GM12801 (cell line): ENCODE results near the gene PNMA6E.

Experiments used
- TF ChIP-seq, protein P1 (sequence below): IDR thresholded peaks from one replicate; pipeline ENCODE4 v1.5.1; 2011; ENCODE audit warnings: control low read depth; ENCODE audit not compliant: insufficient read length; ENCODE audit errors: extremely low read depth

PNMA6E gene

DNA sequence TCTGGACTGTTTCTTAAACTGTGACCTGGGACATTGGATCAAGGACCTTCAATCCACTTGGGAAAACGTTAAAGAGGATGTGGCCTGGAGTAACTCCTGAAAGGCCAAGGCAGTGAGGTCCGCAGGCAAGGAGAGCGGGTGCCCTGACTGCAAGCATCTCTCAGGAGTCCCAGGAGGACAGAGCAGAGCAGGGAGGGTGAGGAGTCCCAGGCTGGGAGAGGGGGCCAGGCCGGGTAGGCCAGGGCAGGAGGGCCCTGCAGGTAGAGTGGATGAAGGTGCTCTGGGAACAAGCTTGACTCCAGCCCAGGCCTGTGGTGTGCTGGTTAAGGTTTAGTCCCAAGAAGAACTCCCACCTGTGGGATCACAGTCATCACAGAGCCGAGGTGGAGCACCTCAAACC is 13.8 kb downstream of the PNMA6E start:
- TF ChIP-seq, protein P1, sequence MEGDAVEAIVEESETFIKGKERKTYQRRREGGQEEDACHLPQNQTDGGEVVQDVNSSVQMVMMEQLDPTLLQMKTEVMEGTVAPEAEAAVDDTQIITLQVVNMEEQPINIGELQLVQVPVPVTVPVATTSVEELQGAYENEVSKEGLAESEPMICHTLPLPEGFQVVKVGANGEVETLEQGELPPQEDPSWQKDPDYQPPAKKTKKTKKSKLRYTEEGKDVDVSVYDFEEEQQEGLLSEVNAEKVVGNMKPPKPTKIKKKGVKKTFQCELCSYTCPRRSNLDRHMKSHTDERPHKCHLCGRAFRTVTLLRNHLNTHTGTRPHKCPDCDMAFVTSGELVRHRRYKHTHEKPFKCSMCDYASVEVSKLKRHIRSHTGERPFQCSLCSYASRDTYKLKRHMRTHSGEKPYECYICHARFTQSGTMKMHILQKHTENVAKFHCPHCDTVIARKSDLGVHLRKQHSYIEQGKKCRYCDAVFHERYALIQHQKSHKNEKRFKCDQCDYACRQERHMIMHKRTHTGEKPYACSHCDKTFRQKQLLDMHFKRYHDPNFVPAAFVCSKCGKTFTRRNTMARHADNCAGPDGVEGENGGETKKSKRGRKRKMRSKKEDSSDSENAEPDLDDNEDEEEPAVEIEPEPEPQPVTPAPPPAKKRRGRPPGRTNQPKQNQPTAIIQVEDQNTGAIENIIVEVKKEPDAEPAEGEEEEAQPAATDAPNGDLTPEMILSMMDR, result no peak

DNA sequence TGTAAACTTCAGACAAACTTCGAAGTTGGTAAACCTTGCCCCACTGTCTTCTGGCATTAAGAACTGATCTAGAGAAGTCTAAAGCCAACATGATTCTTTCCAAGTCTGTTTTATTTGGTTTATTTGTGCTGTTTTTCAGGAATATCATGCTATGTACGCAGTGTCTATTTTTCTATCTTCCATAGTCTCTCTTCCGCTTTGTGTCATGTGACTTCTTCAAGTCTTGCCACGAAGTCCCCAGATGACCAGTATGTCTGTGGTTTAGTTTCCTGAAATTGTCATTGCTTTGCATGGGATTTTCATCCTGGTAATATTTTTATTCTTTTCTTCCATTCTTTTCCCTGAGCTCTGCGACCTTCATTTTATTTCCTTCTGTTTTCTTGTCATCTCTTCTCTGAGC is 15.1 kb downstream of the PNMA6E start:
- TF ChIP-seq, protein P1, result no peak

DNA sequence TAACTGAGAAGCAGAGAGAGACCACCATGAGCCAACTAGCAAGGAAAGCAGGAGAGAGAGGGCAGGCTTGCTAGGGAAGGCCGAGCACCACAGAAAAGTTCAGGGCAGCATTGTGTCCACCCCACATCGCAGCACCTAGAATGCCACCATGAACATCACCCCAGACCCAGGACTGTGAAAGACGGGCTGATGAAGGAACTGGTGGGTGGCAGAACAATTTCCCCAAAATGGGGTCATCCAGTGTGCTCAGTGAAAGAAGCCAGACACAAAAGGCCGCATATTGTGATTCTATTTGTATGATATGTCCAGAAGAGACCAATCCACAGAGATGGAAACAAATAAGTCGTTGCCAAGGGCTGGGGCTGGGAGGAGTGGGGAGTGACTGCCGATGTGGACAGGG is 16.8 kb downstream of the PNMA6E start:
- TF ChIP-seq, protein P1, result no peak

DNA sequence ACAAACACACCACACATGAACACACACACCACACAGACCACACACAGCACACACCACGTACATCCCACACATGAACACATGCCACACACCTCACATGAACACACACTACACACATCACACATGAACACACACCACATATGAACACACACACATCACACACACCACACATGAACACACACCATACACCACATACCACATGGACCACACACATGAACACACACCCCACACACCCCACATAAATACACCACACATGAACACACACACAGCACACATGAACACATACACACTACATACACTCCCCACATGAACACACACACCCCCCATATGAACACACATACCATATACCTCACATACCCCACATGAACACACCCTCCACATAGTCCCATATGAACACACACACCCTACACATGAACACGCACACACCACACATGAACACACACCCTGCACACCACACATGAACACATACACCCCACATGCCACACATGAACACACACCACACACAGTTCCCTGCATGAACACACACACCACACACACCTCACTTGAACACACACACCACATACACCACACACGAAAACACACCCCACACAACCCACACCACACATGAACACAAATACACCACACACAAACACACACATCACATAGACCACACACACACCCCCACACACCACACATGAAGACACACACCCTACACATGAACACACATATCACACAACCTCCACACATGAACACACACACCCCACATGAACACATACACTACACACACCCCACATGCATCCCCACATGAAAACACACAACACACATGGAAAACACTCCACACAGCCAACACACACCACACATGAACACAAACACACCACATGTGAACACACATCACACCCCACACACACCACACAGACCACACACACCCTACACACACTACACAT is 18.3 kb downstream of the PNMA6E start:
- TF ChIP-seq, protein P1, result no peak

DNA sequence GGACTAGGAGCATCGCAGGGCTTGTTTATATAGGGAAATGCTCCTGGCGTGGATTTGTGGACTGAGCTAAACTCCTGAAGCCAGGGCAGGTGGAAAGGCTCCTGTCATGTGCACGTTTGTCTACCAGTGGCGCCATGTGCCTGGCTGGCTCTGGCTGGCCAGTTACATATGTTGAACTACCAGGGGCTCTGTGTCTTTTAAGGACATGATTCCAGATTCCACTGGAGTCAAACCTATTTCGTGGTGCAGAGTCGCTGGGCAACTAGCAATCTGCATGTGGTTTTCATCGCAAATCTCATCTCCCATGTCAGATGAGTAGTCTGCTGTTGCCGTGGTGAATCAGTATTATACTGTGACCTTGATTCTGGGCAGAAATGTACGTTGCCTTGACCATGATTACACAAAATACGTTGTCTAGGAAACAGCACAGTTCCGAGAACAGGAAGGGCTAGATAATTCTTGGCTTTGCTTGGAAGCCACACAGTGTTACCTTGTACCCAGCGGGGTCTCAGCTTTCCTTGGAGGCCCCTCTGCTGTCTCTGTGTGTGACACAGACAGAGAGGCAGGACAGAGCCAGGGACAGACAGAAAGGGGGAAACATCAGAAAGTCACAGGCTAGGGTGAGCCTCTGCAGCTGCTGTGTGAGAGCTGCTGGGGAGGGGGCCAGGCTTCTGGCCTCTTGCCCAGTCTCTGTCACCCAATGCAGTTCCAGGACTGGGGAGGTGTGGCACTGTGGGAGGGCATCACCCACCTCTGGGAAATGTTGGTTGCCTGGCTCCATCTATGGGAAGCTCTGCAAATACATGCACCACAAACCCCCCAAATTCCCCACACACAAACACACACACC is 19.2 kb downstream of the PNMA6E start:
- TF ChIP-seq, protein P1, result no peak

DNA sequence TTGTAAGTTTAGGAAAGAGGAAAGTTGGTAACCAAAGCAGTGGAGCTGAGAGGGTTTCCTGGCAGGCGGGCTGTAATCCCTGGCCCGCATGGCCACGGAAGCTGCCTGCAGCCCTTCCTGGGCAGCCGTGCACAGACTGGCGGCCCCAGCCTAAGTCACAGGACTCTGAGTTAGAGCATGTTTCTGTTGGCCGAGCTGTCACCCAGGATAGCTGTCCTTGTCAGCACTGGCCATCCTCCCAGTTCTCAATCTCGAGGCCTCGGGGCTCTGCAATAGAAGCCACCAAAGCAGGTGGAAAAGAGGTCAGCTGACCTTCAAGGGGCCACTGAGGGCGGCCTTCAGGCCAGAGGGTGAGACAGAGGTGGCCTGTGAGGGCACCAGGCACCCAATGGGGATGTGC is 20.5 kb downstream of the PNMA6E start:
- TF ChIP-seq, protein P1, result no peak

DNA sequence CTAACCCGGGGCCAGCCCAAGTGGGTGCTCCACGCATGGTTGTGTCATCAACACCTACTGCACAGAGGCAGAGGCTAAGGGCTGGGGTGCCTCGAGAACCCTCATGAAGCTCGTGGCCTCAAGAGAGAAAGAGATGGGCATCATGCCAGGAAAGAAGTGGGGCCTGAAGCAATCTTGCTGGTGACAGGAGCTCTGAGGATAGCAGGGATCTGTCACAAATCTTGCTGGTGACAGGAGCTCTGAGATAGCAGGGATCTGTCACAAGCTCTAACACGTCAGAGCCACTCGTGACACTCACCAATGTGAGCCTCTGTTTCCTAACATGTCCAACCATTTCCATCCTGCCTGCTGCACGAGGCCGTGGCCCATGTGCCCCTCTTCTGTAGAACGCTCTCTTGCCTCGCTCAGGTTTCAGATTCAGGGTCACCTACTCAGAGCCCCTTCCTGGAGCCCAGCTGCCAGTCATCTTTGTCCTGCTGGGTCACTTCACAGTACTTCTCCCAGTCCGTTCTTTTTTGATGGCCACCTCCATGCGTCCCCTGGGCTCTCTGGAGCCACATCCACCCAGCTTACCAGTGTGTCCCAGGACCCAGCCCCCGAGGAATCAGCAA is 21.1 kb downstream of the PNMA6E start:
- TF ChIP-seq, protein P1, result no peak
